H1 (cell line): ENCODE measurements around the gene ZNF423. TPM values are rescaled to one million over a fixed set of nuclear protein-coding genes. Genes with fewer than 3 reads are reported as not detected.

ENCODE experiments used
- CHD7 ChIP-seq: fragments of 300-600 bp; sonication (generic); IDR thresholded peaks from 2 replicates; pipeline ENCODE4 v1.7.1; 2012; ENCODE audit warnings: low read length, moderate library complexity, mild to moderate bottlenecking, inconsistent platforms; ENCODE audit not compliant: insufficient replicate concordance
- KDM1A ChIP-seq: fragments of 200-600, 300-600 bp; sonication (generic); IDR thresholded peaks from 2 replicates; pipeline ENCODE4 v1.7.1; 2016; ENCODE audit warnings: mild to moderate bottlenecking, low read length, borderline replicate concordance
- RNF2 ChIP-seq: fragments of 200-900, 300-1000 bp; sonication (generic); IDR thresholded peaks from 2 replicates; pipeline ENCODE4 v1.7.1; 2016; ENCODE audit warnings: borderline replicate concordance, low read depth, mild to moderate bottlenecking, antibody characterized with exemption, low read length; ENCODE audit not compliant: poor library complexity, severe bottlenecking; ENCODE audit errors: missing control alignments
- polyA plus RNA-seq, 7 experiments: library from polyadenylated mRNA; depleted of rRNA in 3 of 7; stranded (reverse) in 5 of 7; unstranded in 2 of 7; fragments of >200 nt in 5 of 7; fragments of 200-250 nt in 2 of 7; gene quantifications; 1 replicate in 5 of 7; 2 replicates in 1 of 7; 4 replicates in 1 of 7; pipeline versions ENCODE4 v1.2.1 to v1.2.3, GENCODE V29; 2011 to 2013; ENCODE audit warnings: missing spikeins in 2 of 7, mixed read lengths in 2 of 7
- total RNA-seq: library from RNA; stranded (reverse); fragmentation: NEBNext Ultra II Directional; extraction: Animal tissue kit (Norgen Biotek cat#: 25700); gene quantifications from 2 replicates; pipeline ENCODE4 v1.2.1, GENCODE V29; 2021

The ZNF423 gene
- total and polyA plus RNA-seq, 2 of the 8 experiments (the other 6 are each of a cell fraction or from before 2014, with no cell fraction given) = 38.2 to 52.3 TPM

GRCh38 chr16:49640581-49640980 is 215.3 kb downstream of the ZNF423 start (continued):
- TF ChIP-seq CHD7 (no peak), RNF2 (no peak), KDM1A (no peak)
